ENCODE data around the gene CCIN.
"Not testable (repeated sequence)": the region's sequence is repeated elsewhere in the genome, so short reads cannot be mapped to it uniquely, and the experiment has no call there.

Gene CCIN

DNA sequence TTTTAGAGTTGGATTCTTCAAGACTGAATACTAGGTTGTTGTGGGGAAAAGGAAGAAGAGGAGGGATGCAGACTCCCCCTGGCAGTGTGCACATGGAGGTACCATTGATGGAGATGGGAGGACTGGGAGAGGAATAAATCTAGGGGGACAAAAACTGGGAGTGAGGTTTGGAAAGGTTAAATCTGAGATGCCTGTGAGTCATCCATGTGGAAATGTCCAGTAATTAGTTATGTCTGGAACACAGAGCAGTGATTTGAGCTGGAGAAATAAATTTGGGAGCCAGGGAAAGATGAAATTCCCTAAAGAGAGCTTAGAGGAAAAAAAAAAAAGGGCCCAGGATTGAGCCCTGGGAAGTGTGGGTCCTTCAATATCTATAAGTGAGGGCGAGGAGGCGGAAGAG, 8.0 kb upstream of the CCIN start:
- no peak for DNase-seq

- no peak for DNase-seq
Measured at GRCh38 chr9:36162211-36162738, 6.9 kb upstream of the CCIN start.

- DNase-seq = no peak
Measured at GRCh38 chr9:36163049-36163785, 6.0 kb upstream of the CCIN start.

GRCh38 chr9:36163786-36164170, 5.4 kb upstream of the CCIN start:
- no peak for DNase-seq

DNA sequence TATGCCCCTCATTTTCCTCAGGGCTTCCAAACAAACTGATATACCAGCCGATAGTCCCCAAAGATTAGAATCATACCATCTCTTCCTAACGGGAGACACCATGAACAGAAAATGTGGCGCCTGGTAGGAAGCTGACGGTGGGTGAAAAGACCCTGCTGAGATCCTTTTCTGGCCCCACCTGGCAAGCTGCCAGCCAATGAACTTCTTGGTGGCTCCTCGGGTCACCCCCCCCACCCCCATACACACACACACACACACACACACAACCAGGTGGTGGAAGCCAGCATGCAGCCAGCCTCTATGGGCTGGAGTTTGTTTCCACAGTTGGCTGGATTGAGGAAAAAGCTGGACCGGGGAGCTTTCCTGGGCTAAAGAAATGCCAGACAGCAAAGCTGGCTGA, 4.8 kb upstream of the CCIN start:
- DNase-seq = no peak

GRCh38 chr9:36164989-36165388, 4.2 kb upstream of the CCIN start:
- DNase-seq = no peak

DNA sequence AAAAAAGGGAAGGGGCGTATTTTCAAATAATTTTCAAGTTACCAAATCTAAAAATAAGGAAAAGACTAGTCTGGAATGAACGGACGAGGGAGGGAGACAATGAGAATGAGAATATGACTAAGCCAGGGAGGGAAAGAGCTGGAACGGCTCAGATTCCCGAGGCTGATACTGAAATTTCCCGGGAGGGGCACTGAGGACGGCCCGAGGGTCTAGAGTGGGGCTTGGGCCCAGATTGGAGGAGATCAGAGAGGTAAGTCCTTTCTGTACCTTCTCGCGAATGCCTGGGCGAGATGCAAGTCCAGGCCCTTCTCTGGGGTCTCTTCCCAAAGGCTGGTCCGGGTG, 3.4 kb upstream of the CCIN start:
- no peak for DNase-seq

- DNase-seq = peak; percentile 88
Measured at GRCh38 chr9:36166168-36166927, 2.8 kb upstream of the CCIN start.

DNA sequence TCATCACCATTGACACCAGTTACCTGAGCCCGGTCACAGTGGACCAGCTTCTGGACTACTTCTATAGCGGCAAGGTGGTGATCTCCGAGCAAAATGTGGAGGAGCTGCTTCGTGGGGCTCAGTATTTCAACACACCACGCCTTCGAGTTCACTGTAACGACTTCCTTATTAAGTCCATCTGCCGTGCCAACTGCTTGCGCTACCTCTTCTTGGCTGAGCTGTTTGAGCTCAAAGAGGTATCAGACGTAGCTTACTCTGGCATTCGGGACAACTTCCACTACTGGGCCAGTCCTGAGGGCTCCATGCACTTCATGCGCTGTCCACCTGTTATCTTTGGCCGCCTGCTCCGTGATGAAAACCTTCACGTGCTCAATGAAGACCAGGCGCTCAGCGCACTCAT, 520 bp downstream of the CCIN start:
- DNase-seq = no peak

DNA sequence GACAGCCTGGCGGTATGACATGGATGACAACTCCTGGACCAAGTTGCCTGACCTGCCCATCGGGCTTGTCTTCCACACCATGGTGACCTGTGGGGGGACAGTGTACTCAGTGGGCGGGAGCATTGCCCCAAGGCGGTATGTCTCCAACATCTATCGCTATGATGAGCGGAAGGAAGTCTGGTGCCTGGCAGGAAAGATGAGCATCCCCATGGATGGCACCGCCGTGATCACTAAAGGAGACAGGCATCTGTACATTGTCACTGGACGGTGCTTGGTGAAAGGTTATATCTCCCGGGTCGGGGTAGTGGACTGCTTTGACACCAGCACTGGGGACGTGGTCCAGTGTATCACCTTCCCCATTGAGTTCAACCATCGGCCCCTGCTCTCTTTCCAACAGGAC, 1.3 kb downstream of the CCIN start:
- DNase-seq = no peak

GRCh38 chr9:36173861-36174260, 4.7 kb downstream of the CCIN start:
- no peak for DNase-seq

- no peak for DNase-seq
Measured at GRCh38 chr9:36174271-36174670, 5.1 kb downstream of the CCIN start.

DNA sequence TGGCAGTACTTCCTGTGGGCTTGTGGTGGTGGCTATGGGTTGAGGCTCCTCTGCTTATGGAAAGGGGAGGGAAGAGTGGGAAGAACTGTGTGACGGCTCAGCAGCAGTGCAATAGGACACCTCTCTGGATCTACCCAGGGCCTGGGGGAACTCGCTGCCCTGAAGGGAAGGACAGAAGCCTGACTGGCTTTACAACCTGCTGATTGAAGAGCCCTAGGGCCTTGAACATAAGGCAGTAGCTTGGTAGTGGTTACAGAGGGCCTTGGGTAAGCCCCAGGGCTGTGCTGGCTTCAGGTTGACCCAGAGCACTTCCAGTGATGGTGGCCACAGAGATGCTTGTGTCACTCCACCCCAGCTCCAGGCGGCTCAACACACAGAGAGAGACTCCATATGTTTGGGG, 5.5 kb downstream of the CCIN start:
- no peak for DNase-seq

DNA sequence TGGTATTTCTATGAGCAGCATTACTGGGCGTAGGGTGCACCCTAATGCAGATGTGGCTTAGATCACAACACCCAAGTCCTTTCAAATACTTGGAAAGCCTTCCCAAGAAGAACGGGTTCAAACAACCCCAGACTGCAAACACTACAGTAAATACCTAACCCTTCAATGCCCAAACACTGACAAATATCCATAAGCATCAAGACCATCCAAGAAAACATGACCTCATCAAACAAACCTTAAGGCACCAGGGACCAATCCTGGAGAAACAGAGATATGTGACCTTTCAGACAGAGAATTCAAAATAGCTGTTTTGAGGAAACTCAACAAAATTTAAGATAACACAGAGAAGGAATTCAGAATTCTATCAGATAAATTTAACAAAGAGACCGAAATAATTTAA, 6.0 kb downstream of the CCIN start:
- DNase-seq = not testable (repeated sequence)

DNA sequence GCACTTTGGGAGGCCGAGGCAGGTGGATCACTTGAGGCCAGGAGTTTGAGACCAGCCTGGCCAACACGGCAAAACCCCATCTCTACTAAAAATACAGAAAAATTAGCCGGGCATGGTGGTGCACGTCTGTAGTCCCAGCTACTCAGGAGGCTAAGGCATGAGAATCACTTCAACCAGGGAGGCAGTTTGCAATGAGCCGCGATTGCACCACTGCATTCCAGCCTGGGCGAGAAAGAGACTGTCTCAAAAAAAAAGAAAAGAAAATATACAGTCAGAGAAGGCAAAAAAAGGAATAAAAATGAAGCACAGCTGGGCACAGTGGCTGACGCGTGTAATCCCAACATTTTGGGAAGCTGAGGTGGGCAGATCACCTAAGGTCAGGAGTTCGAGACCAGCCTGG, 7.3 kb downstream of the CCIN start:
- DNase-seq = not testable (repeated sequence)

GRCh38 chr9:36177571-36177970, 8.4 kb downstream of the CCIN start:
- no peak for DNase-seq

DNA sequence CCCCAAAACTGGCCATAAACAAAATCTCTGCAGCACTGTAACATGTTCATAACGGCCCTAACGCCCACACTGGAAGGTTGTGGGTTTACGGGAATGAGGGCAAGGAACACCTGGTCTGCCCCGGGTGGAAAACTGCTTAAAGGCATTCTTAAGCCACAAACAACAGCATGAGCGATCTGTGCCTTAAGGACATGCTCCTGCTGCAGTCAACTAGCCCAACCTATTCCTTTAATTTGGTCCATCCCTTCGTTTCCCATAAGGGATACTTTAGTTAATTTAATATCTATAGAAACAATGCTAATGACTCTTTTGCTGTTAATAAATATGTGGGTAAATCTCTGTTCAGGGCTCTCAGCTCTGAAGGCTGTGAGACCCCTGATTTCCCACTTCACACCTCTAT, 11.1 kb downstream of the CCIN start:
- DNase-seq = not testable (repeated sequence)

- DNase-seq = no peak
Measured at GRCh38 chr9:36187414-36187813, 18.2 kb downstream of the CCIN start.

DNA sequence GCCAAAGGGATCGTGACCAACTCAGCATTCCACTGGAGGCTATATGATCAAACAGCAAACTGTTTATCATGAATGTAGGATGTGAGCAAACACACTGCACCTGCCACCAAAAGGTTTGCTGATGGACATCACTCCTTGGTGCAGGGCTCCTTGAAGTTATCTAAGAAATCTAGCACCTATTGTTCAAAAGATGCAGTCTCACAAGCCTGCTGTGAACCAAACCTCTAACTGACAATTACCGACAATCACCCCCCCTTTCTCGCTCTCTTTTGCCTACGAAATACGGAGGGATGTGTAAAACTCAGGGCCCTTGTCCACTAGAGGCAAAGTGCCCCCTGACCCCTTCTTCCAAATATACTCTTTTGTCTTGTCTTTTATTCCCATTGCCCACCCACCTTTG, 19.0 kb downstream of the CCIN start:
- no peak for DNase-seq

- no peak for DNase-seq
Measured at GRCh38 chr9:36189976-36190375, 20.8 kb downstream of the CCIN start.

DNA sequence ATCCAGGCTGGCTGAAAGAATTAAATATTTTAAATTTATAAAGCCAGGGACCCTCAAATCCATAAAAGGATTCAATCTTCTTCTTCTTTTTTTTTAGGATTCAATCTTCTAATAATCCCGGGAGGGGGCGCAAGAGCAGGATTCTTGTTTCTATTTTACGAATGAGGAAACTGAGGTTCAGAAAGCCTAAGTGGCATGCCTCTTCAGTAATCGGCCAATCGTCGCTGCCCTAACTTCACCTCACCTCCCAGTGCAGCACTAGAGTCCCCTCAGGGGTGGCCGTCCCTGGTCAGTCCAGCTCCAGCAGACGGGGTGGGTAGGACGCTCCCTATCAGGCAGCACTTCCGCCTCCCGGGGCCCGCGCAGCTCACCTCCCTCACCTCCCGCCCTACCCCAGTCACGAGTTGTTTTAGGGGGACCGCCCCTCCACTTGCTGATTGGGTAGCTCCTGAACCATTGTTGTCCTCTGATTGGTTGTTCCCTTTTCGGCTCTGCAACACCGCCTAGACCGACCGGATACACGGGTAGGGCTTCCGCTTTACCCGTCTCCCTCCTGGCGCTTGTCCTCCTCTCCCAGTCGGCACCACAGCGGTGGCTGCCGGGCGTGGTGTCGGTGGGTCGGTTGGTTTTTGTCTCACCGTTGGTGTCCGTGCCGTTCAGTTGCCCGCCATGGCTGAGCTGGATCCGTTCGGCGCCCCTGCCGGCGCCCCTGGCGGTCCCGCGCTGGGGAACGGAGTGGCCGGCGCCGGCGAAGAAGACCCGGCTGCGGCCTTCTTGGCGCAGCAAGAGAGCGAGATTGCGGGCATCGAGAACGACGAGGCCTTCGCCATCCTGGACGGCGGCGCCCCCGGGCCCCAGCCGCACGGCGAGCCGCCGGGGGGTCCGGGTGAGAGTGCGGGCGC, 21.5 kb downstream of the CCIN start, which contains the start of gene CLTA:
Gene CLTA (plus strand): TSS at position 534 of the 902 bp plus-strand sequence. CDS start 136 bp downstream, at position 670.
- DNase-seq = peak; percentile 97

GRCh38 chr9:36191290-36191645, 22.1 kb downstream of the CCIN start:
- peak; percentile 39 for DNase-seq

GRCh38 chr9:36191686-36192085, 22.5 kb downstream of the CCIN start:
- DNase-seq = no peak

All from CD4-positive, alpha-beta T cell treated with Interleukin-10 for 1 hour (primary cell).